ENCODE measurements around the gene RPL38.

DNA sequence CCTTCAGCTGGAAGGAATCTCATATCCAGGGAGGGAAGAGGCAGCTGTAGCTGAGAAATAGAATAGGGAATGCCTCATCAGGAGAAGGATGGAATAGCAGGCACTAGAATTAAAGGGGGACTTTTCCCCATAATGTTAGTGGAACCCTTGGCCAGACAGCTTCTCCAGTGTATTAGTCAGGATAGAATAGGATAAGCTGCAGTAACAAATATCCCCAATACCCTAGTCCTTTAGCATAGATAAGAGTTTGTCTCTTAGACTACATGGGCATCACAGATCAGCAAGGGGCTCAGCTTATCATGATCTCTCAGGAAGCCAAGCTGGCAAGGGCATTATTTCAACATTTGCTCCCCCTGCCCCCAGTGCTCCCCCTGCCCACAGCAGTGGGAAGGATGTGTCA lies 44.7 kb upstream of the RPL38 start:
- TF ChIP-seq, protein P1, sequence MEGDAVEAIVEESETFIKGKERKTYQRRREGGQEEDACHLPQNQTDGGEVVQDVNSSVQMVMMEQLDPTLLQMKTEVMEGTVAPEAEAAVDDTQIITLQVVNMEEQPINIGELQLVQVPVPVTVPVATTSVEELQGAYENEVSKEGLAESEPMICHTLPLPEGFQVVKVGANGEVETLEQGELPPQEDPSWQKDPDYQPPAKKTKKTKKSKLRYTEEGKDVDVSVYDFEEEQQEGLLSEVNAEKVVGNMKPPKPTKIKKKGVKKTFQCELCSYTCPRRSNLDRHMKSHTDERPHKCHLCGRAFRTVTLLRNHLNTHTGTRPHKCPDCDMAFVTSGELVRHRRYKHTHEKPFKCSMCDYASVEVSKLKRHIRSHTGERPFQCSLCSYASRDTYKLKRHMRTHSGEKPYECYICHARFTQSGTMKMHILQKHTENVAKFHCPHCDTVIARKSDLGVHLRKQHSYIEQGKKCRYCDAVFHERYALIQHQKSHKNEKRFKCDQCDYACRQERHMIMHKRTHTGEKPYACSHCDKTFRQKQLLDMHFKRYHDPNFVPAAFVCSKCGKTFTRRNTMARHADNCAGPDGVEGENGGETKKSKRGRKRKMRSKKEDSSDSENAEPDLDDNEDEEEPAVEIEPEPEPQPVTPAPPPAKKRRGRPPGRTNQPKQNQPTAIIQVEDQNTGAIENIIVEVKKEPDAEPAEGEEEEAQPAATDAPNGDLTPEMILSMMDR (IDR thresholded peaks at IDR 0.05; ENCODE audit: insufficient read depth, low read length): no peak
- TF ChIP-seq, protein P2, sequence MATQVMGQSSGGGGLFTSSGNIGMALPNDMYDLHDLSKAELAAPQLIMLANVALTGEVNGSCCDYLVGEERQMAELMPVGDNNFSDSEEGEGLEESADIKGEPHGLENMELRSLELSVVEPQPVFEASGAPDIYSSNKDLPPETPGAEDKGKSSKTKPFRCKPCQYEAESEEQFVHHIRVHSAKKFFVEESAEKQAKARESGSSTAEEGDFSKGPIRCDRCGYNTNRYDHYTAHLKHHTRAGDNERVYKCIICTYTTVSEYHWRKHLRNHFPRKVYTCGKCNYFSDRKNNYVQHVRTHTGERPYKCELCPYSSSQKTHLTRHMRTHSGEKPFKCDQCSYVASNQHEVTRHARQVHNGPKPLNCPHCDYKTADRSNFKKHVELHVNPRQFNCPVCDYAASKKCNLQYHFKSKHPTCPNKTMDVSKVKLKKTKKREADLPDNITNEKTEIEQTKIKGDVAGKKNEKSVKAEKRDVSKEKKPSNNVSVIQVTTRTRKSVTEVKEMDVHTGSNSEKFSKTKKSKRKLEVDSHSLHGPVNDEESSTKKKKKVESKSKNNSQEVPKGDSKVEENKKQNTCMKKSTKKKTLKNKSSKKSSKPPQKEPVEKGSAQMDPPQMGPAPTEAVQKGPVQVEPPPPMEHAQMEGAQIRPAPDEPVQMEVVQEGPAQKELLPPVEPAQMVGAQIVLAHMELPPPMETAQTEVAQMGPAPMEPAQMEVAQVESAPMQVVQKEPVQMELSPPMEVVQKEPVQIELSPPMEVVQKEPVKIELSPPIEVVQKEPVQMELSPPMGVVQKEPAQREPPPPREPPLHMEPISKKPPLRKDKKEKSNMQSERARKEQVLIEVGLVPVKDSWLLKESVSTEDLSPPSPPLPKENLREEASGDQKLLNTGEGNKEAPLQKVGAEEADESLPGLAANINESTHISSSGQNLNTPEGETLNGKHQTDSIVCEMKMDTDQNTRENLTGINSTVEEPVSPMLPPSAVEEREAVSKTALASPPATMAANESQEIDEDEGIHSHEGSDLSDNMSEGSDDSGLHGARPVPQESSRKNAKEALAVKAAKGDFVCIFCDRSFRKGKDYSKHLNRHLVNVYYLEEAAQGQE (IDR thresholded peaks at IDR 0.05; ENCODE audit: insufficient replicate concordance, low read depth): no peak
- TF ChIP-seq POLR2AphosphoS5 (IDR thresholded peaks at IDR 0.05; ENCODE audit: low read depth) (no peak), SPI1 (IDR thresholded peaks at IDR 0.05; ENCODE audit: borderline replicate concordance, low read depth) (no peak), GABPA (IDR thresholded peaks at IDR 0.05; ENCODE audit: low read depth) (no peak)

All from HL-60 (cell line).